Left lobe of liver (tissue), 2 donors: ENCODE measurements around the gene LUZP1. TPM values are rescaled to one million over a fixed set of nuclear protein-coding genes. Genes with fewer than 3 reads are reported as not detected.

Source experiments
- ATAC-seq: fragments of 200-7000 bp; cut with Tn5 transposase; one replicate; pipeline ENCODE4 v1.9.1; 2020; ENCODE audit warnings: mild to moderate bottlenecking, moderate library complexity
- DNase-seq: peaks from one replicate; pipeline ENCODE4 v3.0.0-alpha.2; 2020; ENCODE audit warnings: low spot score
- total RNA-seq: library from RNA; stranded (reverse); gene quantifications from one replicate; pipeline ENCODE4 v1.2.1, GENCODE V29; 2021
- donor health status: DM: no; HTN: no; CAD: no; lungs with moderate emphysema.
- donor health status: DM: no; HTN: yes; CAD: no.

The LUZP1 gene
- total RNA-seq, 1 donor from 2014 or later, result 5.6 TPM

DNA sequence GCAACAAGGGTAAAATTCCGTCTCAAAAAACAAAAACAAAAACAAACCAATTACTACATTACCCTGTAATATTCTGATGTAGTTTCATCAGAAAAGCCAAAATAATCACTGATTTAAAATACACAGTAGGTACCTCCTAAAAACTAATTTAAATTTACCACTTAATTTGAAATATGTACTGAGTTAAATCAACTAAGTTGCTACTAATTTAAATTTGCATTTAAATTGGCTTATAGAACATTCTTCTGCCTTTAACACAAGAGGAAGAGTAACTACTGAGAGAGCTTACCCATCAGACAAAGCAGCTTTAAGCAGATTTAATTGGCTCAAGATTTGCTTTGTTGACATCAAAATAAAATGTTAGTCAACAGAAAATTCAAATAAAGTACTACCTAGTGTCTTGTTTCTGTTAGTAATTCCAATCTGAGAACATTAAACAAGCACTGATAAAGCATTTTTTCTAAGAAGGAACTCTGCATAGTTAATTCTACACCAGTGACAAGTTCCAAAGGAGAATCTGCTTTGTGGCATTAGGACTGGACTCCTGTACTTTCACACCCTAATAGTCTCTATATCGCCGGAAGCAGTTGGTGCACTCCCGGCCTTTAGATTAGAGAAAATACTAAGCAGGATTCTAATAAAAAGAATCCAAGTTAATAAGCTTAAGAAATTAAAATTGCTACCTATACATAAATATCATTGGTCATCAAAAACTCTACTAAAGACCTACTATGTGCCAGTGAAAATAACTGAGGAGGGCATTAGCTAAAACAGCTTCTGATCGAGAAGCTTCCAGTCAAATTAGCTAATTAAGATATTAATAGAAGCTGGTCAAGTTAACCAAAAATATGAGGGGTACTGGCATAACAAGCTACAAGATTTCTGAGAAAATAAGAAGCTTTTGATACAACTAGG is 8.4 kb downstream of the LUZP1 start:
- DNase-seq, result peak; percentile 28
- peak; percentile 89 for ATAC-seq

DNA sequence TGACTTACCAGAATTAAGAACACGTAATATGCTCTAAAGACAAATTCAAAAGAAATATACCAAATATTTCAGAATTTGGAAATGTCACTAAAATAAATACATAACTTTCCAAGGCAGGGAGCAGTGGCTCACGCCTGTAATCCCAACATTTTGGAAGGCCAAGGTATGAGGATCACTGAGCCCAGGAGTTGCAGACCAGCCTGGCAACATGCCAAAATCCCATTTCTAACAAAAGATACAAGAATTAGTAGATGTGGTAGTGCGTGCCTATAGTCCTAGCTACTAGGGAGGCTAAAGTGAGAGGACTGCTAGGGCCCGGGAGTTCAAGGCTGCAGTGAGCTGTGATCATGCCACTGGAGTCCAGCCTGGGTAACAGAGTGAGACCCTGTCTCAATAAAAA is 11.7 kb downstream of the LUZP1 start:
- ATAC-seq (no peak), DNase-seq (peak; percentile 30)

DNA sequence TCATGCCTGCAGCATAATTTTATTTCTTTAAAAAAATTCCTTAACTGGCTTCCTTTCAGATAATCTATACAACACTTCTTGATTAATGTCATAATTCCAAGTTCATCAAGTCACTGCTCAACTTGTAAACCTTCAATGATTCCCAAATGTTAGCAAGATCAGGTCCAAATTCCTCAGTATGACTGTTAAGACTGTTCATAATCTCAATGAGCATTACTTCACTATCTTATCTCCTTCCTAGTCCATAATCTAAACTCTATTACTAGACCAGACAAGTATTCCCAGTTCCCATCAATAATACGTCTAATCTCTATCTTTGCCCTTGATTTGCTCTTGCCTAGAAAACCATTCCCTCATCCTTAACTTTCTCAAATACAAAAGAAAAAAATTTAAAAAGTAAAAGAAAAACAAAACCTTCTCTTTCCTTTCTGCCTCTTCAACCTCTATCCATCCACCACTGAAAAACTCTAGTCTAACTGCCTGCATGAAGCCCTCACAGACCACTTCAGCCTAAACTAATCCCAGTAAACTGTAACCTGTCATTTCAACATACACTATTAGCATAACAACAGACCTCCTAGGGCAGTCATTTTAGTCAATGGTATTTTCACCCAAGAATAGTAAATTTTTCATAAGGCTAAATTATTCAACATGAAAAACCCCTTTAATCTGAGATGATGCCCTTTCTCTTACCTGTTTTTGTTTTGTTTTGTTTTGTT is 15.5 kb downstream of the LUZP1 start:
- no peak for DNase-seq
- ATAC-seq, result no peak

DNA sequence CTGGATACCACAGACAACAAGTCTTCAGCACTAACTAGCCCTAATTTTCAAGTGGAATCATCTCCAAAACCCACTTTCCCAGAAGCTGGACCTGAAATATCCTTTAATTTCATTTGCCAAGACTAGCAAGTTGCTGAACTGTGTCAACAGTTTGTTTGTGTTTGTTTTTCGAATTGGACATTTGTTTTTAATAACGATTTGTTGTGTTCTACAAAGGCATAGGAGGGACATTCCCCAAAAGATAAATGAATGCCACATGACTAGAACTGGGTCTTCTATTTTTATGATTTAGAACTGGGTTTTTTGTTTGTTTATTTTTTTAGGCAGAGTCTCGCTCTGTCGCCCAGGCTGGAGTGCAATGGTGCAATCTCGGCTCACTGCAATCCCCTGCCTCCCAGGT is 17.9 kb downstream of the LUZP1 start:
- peak; percentile 51 for ATAC-seq
- DNase-seq, result no peak

DNA sequence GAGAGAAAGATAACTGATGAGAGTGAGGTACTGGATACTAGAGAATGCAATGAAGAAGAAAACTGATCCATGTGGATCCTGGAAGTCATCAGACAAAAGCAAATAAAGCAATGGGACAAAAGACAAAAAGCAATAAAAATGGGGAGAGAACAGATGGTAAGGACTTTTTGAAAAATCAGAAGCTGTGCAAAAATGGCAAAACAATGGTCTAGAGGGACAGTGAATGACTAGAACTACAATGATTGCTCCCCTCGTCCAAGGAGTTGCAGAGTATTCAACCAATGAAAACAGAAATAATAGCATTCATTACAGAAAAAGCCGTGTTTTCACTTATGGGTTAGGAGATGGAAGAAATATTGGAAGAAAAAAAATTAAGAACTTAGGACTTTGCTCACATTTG is 18.5 kb downstream of the LUZP1 start:
- DNase-seq (no peak), ATAC-seq (no peak)

DNA sequence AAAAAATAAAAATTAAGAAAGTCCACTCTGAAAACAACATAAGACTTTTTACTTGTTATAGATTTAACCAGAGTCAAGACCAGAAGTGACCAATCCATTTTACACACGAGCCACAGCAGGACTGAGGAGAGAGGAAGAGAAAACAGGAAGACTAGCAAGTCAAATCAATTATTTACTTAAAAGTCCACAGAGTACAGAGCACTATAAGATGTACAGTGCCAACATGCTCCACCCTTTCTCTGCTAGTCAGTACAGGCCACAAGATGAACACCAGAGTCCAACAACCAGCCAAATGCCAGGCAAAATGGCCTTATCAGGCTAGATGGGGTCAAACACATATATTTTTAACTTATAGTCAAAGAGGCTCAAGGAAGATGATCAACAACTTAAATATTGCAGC is 19.5 kb downstream of the LUZP1 start:
- ATAC-seq (peak; percentile 95), DNase-seq (no peak)

DNA sequence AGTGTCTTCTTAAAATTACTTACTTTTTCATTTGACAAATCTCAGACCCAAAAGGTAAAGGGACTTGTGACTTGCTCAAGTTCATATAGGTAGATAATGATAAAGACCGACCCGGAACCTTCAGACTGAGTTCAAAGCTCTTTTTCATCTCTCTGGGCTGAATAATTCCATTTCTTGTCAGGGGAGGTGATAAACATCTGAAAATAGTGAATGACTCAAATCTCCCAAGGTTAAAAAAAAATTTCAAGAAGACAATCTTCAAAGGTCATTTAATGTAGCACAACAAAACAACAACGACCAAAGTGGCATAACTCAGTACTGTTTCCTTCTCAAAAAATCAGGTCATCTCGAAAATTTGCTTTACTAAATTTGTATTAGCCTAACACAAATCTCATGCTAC is 20.6 kb downstream of the LUZP1 start:
- no peak for DNase-seq
- no peak for ATAC-seq

DNA sequence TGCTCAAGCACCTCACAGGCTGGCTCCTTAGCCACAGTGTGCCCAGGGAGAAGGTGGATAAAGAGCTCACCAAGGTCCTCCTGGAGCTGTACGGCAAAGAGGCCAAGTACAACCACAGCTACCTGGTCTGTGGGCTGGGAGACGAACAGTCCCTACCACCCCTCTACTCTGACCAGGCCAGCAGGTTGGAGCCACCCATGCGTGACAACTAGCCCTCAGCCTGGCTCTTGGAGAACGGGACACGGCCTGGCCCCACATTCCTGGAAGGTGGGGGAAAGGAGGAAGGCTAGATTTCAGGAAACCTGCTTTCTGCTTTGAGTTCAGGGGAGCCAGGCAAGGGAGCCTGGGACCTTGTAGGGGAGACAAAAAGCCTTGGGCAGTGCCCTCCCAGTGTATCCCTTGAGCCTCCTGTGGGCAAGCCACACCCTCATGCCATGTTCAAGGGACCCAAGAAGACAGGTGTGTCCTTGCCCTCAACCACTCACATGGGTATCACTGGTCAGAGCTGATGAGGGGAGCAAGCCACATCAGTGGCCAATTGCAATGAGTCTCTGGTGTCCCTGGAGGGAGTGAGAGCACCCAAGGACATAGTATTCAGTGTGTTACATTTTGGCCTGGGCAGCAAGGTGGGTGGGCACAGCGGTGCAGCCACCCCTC is 27.6 kb downstream of the LUZP1 start:
- no peak for DNase-seq
- peak; percentile 10 for ATAC-seq

DNA sequence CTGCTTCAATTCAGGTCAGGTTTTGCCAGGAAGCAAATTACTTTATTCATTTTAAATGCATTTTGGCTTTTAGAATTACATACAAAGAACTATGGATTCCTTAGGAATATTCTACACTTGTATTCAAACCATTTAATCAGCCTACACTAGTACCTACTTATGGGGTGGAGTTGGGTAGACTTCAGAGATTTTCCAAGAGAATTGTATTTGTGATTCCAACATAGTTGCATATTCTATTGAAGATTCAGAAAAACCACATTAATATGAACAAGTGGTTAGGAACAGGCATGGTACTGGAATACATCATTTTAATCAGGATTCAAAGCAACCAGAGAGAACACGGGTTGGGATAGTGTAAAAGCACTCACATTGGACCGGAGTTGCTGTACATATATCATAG is 33.4 kb downstream of the LUZP1 start:
- ATAC-seq (no peak), DNase-seq (no peak)

DNA sequence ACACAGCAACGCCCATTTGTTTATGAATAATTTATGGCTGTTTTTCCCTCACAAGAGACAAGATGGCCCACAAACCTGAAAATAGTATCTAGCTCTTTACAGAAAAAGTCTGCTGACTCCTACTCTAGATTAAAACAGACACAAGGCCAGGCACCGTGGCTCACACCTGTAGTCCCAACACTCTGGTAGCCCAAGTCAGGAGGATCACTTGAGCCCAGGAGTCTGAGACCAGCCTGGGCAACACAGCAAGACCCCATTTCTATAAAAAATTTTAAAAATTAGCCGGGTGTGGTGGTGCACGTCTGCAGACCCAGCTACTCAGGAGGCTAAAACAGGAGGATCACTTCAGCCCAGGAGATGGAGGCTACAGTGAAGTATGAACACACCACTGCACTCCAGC is 34.6 kb downstream of the LUZP1 start:
- no peak for ATAC-seq
- DNase-seq, result no peak

DNA sequence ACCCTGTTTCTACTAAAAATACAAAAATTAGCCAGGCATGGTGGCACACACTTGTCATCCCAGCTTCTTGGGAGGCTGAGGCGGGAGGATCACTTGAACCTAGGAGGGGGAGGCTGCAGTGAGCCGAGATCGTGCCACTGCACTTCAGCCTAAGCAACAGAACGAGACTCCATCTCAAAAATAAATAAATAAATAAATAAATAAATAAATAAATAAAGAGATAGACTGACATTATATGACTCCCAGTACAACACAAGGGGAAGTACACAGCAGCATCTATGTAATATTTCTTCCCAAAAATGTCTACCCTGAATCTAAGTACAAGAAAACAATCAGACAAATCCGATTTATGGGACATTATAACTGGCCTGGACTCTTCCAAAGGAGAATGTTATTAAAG is 35.1 kb downstream of the LUZP1 start:
- DNase-seq (no peak), ATAC-seq (no peak)

DNA sequence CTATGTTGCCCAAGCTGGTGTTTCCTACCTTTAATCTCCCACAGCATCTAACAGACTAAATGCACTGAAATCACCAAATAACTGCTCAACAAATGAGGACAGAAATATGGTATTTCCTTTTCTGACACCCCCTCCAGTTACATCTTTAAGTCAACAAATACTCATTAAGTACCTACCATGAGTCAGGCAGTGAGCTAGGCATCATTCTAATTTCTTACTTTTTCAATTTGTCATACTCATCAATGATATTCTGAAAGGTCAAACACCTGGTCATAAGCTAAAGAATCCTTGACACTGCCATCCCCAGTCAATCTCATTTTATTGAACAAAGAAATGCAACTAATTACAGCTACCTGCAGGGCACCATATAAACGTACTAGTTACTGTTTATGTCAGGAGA is 36.6 kb downstream of the LUZP1 start:
- no peak for ATAC-seq
- no peak for DNase-seq

DNA sequence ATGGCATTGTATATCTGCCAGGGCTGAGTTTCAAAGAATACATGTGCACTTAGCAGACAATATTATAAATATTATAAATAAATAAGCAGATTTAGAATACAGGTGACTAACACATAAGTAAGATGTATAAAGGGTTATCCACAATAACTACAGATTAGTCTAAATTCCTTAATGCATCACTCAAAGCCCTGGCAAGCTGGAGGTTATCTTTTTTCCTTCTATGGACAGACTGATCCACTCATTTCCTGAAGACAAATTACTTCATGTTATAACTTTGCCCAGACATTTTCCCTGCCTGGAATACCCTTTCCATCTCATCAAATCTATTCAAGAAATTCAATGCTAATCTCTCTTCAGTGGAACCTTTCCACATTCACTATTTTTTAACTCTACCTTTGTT is 38.8 kb downstream of the LUZP1 start:
- ATAC-seq (no peak), DNase-seq (no peak)

DNA sequence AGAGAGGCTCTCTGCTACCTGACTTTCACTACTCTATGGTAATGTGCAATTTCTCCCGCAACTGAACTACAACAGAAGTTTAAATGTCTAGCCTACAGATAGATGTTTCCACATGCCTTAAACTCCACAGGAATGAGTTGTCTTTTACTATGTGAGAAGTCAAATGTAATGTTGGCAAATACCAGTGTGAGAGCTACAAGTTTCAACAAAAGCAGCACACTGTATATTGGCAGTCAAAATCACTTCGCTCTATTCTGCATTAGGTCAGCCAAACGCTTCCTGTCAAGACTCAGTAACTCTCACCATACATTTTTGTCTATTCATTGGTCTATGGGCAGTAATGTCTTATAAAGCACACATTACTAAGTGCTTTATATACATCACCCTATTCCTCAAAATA is 41.9 kb downstream of the LUZP1 start:
- no peak for ATAC-seq

DNA sequence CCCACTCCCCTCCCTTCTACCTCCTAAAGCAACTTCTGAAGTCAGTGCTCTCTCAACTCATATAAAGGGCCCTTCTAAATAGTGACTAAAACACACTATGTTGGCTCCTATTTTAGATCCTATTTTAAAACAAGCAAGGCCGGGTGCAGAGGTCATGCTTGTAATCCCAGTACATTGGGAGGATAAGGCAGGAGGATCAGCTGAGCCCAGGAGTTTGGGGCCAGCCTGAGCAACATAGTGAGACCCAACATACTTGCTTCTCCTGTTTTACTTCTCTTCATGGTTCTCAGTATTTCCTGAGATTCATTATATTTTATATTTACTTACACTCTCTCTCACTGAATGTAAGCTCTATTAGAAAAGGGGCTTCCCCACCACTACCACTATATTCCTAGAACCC is 42.5 kb downstream of the LUZP1 start:
- DNase-seq (no peak), ATAC-seq (no peak)

More for the DNA sequence above, 41.9 kb downstream of the LUZP1 start:
- no peak for DNase-seq

DNA sequence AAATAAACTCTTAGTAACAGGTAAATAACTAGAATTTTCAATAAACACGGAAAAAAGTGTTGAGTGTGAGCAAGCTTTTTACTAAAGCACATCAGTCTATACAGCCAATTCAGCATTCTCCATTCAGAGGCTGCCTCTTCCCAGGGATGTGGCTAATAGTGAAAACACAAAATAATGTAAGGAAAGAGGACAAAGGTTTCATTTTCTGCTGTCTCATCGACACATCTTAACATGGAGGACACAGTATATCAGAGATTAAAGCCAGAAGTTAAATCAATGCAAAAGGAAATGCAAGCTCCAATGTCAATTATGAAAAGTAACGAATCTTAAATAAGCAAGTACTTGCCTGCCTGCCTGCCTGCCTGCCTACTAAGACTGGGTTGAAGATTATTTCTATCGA is 43.2 kb downstream of the LUZP1 start:
- DNase-seq (no peak), ATAC-seq (no peak)

DNA sequence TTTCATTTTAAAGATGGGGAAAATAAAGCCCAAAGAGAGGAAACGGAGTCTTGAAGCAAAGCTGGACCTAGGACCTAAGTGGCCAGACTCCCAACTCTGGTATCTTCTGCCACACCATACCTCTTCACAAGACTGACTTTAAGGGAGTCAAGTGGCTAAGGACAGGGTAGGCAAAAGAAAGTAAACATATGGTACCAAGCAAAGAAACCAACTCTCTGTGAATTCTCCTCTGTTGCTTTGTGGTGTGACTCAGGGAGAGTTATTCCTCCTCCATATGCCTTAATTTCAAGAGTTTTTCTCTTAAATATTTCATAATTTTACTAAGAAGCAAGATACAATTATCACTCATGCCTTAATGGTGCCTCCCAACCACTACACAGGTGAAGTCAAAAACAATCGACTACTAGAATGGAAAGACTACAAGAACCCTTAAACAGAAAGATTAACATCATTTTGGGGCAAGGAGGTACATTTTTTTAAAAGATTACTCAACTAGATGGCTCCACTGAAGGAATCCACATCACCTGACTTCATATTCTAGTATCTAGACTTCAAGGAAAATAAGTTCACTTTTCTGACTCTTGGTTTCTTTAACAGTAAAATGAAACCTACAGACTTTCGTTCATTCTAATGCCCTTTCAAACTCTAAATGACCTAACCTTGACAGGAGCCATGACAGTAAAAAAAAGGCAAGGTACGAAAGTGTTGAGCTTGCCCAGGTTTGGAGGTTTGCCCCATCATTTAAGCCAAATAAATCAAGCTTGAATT is 44.2 kb downstream of the LUZP1 start:
- DNase-seq (no peak), ATAC-seq (no peak)

DNA sequence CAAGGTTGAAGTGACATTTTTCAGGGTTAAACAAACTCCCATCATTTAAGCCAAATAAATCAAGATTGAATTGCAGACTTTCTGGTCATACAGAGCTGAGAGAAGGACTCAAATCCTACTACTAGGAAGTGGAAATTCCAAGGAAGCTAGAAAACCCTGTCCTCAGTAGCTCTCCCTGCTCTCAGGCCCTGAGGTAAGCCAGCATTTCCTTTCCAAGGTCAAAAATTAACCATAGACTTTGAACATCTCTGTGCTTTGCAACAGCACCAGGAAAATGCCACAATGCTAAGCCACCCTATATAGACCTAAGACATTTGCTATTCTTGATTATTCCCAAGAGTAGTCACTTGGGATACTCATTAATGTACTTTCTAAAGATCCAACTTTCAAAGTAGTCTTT is 45.1 kb downstream of the LUZP1 start:
- ATAC-seq (peak; percentile 82), DNase-seq (no peak)

DNA sequence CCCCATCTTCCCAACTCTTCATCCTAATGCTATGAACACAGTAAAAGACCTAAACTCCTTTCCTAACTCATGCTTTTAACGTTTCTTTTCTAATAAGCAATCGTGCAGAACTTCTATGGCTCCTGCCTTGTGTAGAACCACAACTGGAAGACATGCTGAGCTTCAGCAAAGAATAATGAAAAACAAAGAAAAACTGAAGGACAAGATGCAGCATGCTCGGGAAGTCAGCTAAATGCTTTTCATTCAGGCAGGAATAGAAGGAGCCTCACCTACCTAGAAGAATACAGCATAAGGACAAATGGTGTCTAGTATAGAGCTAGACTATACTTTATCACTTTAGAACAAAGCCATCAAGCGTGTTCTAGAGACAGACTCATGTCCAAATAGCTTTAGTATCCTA is 45.9 kb downstream of the LUZP1 start:
- ATAC-seq, result no peak
- DNase-seq, result no peak

DNA sequence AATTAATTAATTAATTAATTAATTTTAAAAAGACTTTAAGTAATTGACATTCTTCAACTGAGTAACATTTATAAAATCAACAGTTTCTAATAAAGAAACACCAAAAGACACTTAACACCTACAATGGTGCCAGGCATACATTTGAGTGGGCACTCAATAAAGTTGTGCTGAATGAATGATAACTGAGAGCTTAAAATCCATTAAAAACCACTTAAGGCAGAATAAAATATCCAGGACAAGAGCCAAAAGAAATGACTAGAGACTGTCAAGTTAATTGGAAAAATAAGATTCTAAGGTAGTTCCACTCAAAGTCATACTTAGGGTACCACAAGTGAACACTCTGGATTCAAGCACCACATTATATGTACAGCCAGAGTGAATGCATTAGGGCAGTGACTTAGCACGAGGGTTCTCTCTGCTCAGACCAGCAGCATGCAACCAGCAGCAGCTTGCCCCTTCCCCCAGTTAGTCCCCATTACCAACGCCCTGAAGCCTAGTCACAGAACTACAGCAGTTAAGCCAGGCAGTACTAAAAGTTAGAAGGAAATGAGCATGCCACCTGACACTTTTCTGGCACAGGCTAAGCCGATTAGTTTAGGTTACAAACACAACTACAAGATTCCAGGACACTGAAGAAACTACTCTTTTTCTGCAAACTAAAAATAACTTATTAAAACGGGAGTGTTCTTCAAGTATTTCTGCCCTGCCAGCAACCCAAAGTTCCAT is 46.5 kb downstream of the LUZP1 start:
- ATAC-seq (peak; percentile 20), DNase-seq (no peak)
